ENCODE measurements around the gene SLC6A1. TPM values are rescaled to one million over a fixed set of nuclear protein-coding genes. Genes with fewer than 3 reads are reported as not detected.

The SLC6A1 gene
- total RNA-seq, 1 experiment from 2014 or later, result not detected

DNA sequence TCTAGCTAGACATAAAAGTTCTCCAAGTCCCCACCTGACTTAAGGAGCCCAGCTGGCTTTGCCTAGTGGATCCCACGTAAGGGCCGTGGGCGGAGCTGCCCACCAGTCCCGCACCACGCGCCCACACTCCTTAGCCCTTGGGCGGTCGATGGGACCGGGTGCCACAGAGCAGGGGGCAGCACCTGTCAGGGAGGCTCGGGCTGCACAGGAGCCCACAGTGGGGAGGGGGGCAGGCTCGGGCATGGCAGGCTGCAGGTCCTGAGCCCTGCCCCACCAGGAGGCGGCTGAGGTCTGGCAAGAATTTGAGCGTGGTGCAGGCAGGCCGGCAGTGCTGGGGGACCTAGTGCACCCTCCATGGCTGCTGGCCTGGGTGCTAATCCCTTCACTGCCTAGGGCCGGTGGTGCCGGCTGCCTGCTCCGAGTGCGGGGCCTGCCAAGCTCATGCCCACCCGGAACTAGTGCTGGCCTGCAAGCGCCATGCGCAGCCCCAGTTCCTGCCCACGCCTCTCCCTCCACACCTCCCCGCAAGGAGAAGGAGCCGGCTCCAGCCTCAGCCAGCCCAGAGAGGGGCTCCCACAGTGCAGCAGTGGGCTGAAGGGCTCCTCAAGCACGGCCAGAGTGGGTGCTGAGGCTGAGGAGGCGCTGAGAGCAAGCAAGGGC, 78.7 kb downstream of the SLC6A1 start:
- TF ChIP-seq, protein P1, sequence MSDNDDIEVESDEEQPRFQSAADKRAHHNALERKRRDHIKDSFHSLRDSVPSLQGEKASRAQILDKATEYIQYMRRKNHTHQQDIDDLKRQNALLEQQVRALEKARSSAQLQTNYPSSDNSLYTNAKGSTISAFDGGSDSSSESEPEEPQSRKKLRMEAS (IDR thresholded peaks at IDR 0.05), result no peak
- TF ChIP-seq TCF7L2 (IDR thresholded peaks at IDR 0.05; ENCODE audit: borderline replicate concordance, extremely low read depth, insufficient read depth, insufficient read length), result no peak
- TF ChIP-seq, protein P2, sequence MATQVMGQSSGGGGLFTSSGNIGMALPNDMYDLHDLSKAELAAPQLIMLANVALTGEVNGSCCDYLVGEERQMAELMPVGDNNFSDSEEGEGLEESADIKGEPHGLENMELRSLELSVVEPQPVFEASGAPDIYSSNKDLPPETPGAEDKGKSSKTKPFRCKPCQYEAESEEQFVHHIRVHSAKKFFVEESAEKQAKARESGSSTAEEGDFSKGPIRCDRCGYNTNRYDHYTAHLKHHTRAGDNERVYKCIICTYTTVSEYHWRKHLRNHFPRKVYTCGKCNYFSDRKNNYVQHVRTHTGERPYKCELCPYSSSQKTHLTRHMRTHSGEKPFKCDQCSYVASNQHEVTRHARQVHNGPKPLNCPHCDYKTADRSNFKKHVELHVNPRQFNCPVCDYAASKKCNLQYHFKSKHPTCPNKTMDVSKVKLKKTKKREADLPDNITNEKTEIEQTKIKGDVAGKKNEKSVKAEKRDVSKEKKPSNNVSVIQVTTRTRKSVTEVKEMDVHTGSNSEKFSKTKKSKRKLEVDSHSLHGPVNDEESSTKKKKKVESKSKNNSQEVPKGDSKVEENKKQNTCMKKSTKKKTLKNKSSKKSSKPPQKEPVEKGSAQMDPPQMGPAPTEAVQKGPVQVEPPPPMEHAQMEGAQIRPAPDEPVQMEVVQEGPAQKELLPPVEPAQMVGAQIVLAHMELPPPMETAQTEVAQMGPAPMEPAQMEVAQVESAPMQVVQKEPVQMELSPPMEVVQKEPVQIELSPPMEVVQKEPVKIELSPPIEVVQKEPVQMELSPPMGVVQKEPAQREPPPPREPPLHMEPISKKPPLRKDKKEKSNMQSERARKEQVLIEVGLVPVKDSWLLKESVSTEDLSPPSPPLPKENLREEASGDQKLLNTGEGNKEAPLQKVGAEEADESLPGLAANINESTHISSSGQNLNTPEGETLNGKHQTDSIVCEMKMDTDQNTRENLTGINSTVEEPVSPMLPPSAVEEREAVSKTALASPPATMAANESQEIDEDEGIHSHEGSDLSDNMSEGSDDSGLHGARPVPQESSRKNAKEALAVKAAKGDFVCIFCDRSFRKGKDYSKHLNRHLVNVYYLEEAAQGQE (IDR thresholded peaks at IDR 0.05; ENCODE audit: low read depth), result no peak
- no peak for TF ChIP-seq POLR2AphosphoS5 (IDR thresholded peaks at IDR 0.05; ENCODE audit: low read depth, low read length)
- no peak for TF ChIP-seq ELF1 (IDR thresholded peaks at IDR 0.05; ENCODE audit: borderline replicate concordance, low read depth)
- TF ChIP-seq EGR1 (IDR thresholded peaks at IDR 0.05; ENCODE audit: low read depth), result no peak
- no peak for TF ChIP-seq SRF (IDR thresholded peaks at IDR 0.05; ENCODE audit: low read depth)
- TF ChIP-seq RAD21 (IDR thresholded peaks at IDR 0.05; ENCODE audit: low read depth), result no peak
- no peak for TF ChIP-seq EZH2phosphoT487 (IDR thresholded peaks at IDR 0.05; ENCODE audit: borderline replicate concordance)
- no peak for TF ChIP-seq ZFX (IDR thresholded peaks at IDR 0.05)
- TF ChIP-seq YY1 (IDR thresholded peaks at IDR 0.05; ENCODE audit: extremely low read depth, insufficient replicate concordance, low read depth, low read length), result no peak
- TF ChIP-seq, protein P3, sequence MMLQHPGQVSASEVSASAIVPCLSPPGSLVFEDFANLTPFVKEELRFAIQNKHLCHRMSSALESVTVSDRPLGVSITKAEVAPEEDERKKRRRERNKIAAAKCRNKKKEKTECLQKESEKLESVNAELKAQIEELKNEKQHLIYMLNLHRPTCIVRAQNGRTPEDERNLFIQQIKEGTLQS (IDR thresholded peaks at IDR 0.05), result no peak
- TF ChIP-seq CBX3 (IDR thresholded peaks at IDR 0.05; ENCODE audit: low read depth), result no peak
- TF ChIP-seq EZH2 (IDR thresholded peaks at IDR 0.05), result no peak
- no peak for TF ChIP-seq CEBPB (IDR thresholded peaks at IDR 0.05; ENCODE audit: low read depth)
- no peak for TF ChIP-seq POLR2A (IDR thresholded peaks at IDR 0.05; ENCODE audit: borderline replicate concordance, extremely low read depth, insufficient read depth, insufficient read length)
- no peak for TF ChIP-seq FOSL1 (IDR thresholded peaks at IDR 0.05; ENCODE audit: low read depth)
- TF ChIP-seq ZNF274 (IDR thresholded peaks at IDR 0.05; ENCODE audit: low read depth, low read length), result no peak
- Histone ChIP-seq H3K27ac (ENCODE audit: low read depth, low read length) (no peak overlapping the region), H3K9me2 (ENCODE audit: insufficient read depth) (no peaks in the 10 kb centered on the region), H3K36me3 (ENCODE audit: control insufficient read depth in 1 of 2, insufficient read depth in 2 of 2, low read length in 2 of 2) (no peaks in the 10 kb centered on the region), H3K9ac (ENCODE audit: low read length) (no peak overlapping the region), H3K4me1 (ENCODE audit: control insufficient read depth in 1 of 2, insufficient read depth in 2 of 2, low read length in 2 of 2) (no peaks in the 10 kb centered on the region), H3K79me2 (ENCODE audit: insufficient read depth, low read length) (no peaks in the 10 kb centered on the region), H2AFZ (ENCODE audit: low read depth, low read length, poor library complexity, severe bottlenecking) (no peak overlapping the region), H3K9me3 (ENCODE audit: control insufficient read depth in 1 of 2, insufficient read depth in 1 of 2, low read depth in 1 of 2, low read length in 2 of 2) (no peaks in the 10 kb centered on the region), H4K20me1 (ENCODE audit: insufficient read depth) (no peaks in the 10 kb centered on the region), H3K27me3 (ENCODE audit: insufficient read depth, low read length) (no peaks in the 10 kb centered on the region), H3K4me3 (replicated peaks in 1 of 2; ENCODE audit: low read depth in 1 of 2, low read length in 2 of 2) (no peak overlapping the region), H3K4me2 (ENCODE audit: low read length) (no peak overlapping the region)
- intact Hi-C loops (cut with micrococcal nuclease), result no loop called here
- ChIA-PET RAD21 (ENCODE audit: low non-redundant PET in 1 of 2, low total read pairs in 2 of 2, uncharacterized antibody in 2 of 2, unreplicated experiment in 2 of 2) (no interaction called here), CTCF (interaction anchor here (1.1 to 1.2 kb wide), 2 partner anchors 11 kb away, joined by 3 to 4 read pairs; no protein-coding TSS in a partner anchor), POLR2A (no interaction called here)
- ATAC-seq (no peak), DNase-seq (ENCODE audit: low read depth, low spot score) (no peak)
- BruUV-seq (replicated peaks), result no TSS peak

Data from HCT116 (cell line).